DOHH2 (cell line): ENCODE results near the gene ZC3H4.

Source experiments
- H3F3A ChIP-seq: fragments of 200-600 bp; sonication (generic), shearing (Covaris generic); 2 replicates; pipeline ENCODE4 v1.6.0; 2016; ENCODE audit warnings: antibody characterized with exemption, mild to moderate bottlenecking; ENCODE audit not compliant: control insufficient read depth, insufficient read depth
- H3K27ac ChIP-seq: fragments of 200-600 bp; sonication (generic); 2 replicates; pipeline ENCODE4 v1.5.1; 2014; ENCODE audit warnings: low read depth, mild to moderate bottlenecking, low read length, moderate library complexity
- H3K27me3 ChIP-seq: fragments of 200-600 bp; sonication (generic); 2 replicates; pipeline ENCODE4 v1.6.1; 2014; ENCODE audit warnings: mild to moderate bottlenecking, low read length, mixed read lengths; ENCODE audit not compliant: control insufficient read depth
- H3K36me3 ChIP-seq: fragments of 200-600 bp; sonication (generic); 2 replicates; pipeline ENCODE4 v1.6.1; 2014; ENCODE audit warnings: mild to moderate bottlenecking, low read length, moderate library complexity, mixed read lengths; ENCODE audit not compliant: control insufficient read depth
- H3K4me1 ChIP-seq: fragments of 200-600 bp; sonication (generic); 2 replicates; pipeline ENCODE4 v1.6.1; 2014; ENCODE audit warnings: mild to moderate bottlenecking, low read length, mixed read lengths; ENCODE audit not compliant: control insufficient read depth
- H3K4me2 ChIP-seq: fragments of 200-600 bp; sonication (generic); 2 replicates; pipeline ENCODE4 v1.6.0; 2014; ENCODE audit warnings: mild to moderate bottlenecking, low read length, moderate library complexity
- H3K4me3 ChIP-seq: fragments of 200-600 bp; sonication (generic); 2 replicates; pipeline ENCODE4 v1.5.1; 2014; ENCODE audit warnings: mild to moderate bottlenecking, low read length, mixed read lengths
- H3K79me2 ChIP-seq: fragments of 200-600 bp; sonication (generic); 2 replicates; pipeline ENCODE4 v1.6.1; 2014; ENCODE audit warnings: mild to moderate bottlenecking, low read length, mixed read lengths; ENCODE audit not compliant: control insufficient read depth
- H3K9me2 ChIP-seq: fragments of 200-600 bp; sonication (generic); replicated peaks from 2 replicates; pipeline ENCODE4 v1.6.1; 2014; ENCODE audit warnings: mild to moderate bottlenecking, low read length, mixed read lengths; ENCODE audit not compliant: control insufficient read depth
- H3K9me3 ChIP-seq: fragments of 200-600 bp; sonication (generic); 2 replicates; pipeline ENCODE4 v1.6.1; 2014; ENCODE audit warnings: antibody characterized with exemption, low read length, mixed read lengths; ENCODE audit not compliant: control insufficient read depth, insufficient read depth
- H4K20me1 ChIP-seq: fragments of 200-600 bp; sonication (generic); 2 replicates; pipeline ENCODE4 v1.6.0; 2014; ENCODE audit warnings: low read depth, mild to moderate bottlenecking, antibody characterized with exemption, low read length, moderate library complexity; ENCODE audit not compliant: control insufficient read depth, insufficient read depth
- CTCF ChIP-seq: fragments of 200-600 bp; sonication (generic); IDR thresholded peaks from one replicate; pipeline ENCODE4 v1.5.1; 2014; ENCODE audit warnings: antibody characterized with exemption, mild to moderate bottlenecking, low read depth, low read length; ENCODE audit not compliant: poor library complexity, severe bottlenecking
- EZH2phosphoT487 ChIP-seq: fragments of 200-600 bp; sonication (generic); IDR thresholded peaks from 2 replicates; pipeline ENCODE4 v1.6.1; 2017; ENCODE audit warnings: borderline replicate concordance, mild to moderate bottlenecking, antibody characterized with exemption, low read length, moderate library complexity, mixed read lengths

ZC3H4 gene

GRCh38 chr19:47037766-47038165 is 75.8 kb downstream of the ZC3H4 start:
- H3F3A ChIP-seq, result no peaks in the 10 kb centered on the region
- no peaks in the 10 kb centered on the region for H3K9me3 ChIP-seq
- H3K27me3 ChIP-seq, result no peaks in the 10 kb centered on the region
- H3K27ac ChIP-seq, result no peak overlapping the region
- H3K4me1 ChIP-seq, result peaks cover 16% of the 10 kb centered on the region
- H3K4me3 ChIP-seq, result no peak overlapping the region
- no peaks in the 10 kb centered on the region for H3K9me2 ChIP-seq
- no peak for TF ChIP-seq EZH2phosphoT487
- no peak for TF ChIP-seq CTCF
- peaks cover 5% of the 10 kb centered on the region; the same call in 1 of the 2 replicates for H3K36me3 ChIP-seq
- H3K4me2 ChIP-seq, result no peak overlapping the region
- no peaks in the 10 kb centered on the region for H4K20me1 ChIP-seq
- no peaks in the 10 kb centered on the region for H3K79me2 ChIP-seq

GRCh38 chr19:47036097-47036651 is 77.4 kb downstream of the ZC3H4 start:
- Histone ChIP-seq H3K79me2 (no peaks in the 10 kb centered on the region), H3K4me2 (peak overlapping the region; percentile 75), H3K4me1 (peaks cover 16% of the 10 kb centered on the region), H3K36me3 (no peaks in the 10 kb centered on the region), H3K4me3 (peak overlapping the region; percentile 76), H4K20me1 (no peaks in the 10 kb centered on the region), H3K9me3 (no peaks in the 10 kb centered on the region), H3K27ac (no peak overlapping the region), H3K27me3 (peaks cover 2% of the 10 kb centered on the region; the same call in 1 of the 2 replicates), H3K9me2 (no peaks in the 10 kb centered on the region), H3F3A (no peaks in the 10 kb centered on the region)
- no peak for TF ChIP-seq EZH2phosphoT487
- no peak for TF ChIP-seq CTCF

GRCh38 chr19:47035127-47036096 is 78.2 kb downstream of the ZC3H4 start:
- no peaks in the 10 kb centered on the region for H3K79me2 ChIP-seq
- H3K4me3 ChIP-seq, result peak overlapping the region; percentile 76
- H3K36me3 ChIP-seq, result no peaks in the 10 kb centered on the region
- TF ChIP-seq EZH2phosphoT487 (no peak), CTCF (peak; percentile 88)
- peaks cover 7% of the 10 kb centered on the region; the same call in 1 of the 2 replicates for H3K27me3 ChIP-seq
- H3K4me1 ChIP-seq, result peaks cover 16% of the 10 kb centered on the region
- H3F3A ChIP-seq, result no peaks in the 10 kb centered on the region
- no peaks in the 10 kb centered on the region for H3K9me2 ChIP-seq
- H3K9me3 ChIP-seq, result no peaks in the 10 kb centered on the region
- H3K27ac ChIP-seq, result peak overlapping the region; percentile 49
- H4K20me1 ChIP-seq, result no peaks in the 10 kb centered on the region
- peak overlapping the region; percentile 75 for H3K4me2 ChIP-seq
